DMS 273 treated with DMSO at 0.1 percent for 48 hours (cell line): ENCODE results near the gene MXRA7.
"Not testable (repeated sequence)": the region's sequence is repeated elsewhere in the genome, so short reads cannot be mapped to it uniquely, and the experiment has no call there.

Experiments
- DNase-seq: peaks from one replicate; lab custom pipeline; 2025; lab: John Stamatoyannopoulos, UW

MXRA7 gene

GRCh38 chr17:76735586-76736348 lies 25.0 kb upstream of the MXRA7 start:
- DNase-seq, result no peak

- no peak for DNase-seq
Observed at GRCh38 chr17:76735006-76735405, 24.2 kb upstream of the MXRA7 start.

- DNase-seq, result no peak
Observed at GRCh38 chr17:76734080-76734840, 23.5 kb upstream of the MXRA7 start.

- no peak for DNase-seq
Observed at GRCh38 chr17:76733618-76733957, 22.8 kb upstream of the MXRA7 start.

GRCh38 chr17:76732734-76733617 lies 22.2 kb upstream of the MXRA7 start:
- peak; percentile 30 for DNase-seq

- not testable (repeated sequence) for DNase-seq
Observed at GRCh38 chr17:76731800-76732733, 21.3 kb upstream of the MXRA7 start.

- DNase-seq, result no peak
Observed at GRCh38 chr17:76727745-76728456, 17.1 kb upstream of the MXRA7 start.

- DNase-seq, result no peak
Observed at GRCh38 chr17:76726776-76727718, 16.3 kb upstream of the MXRA7 start, which contains the start of gene METTL23. Gene METTL23, plus strand, starts transcription at chr17:76726839. Its CDS starts 2,872 bp downstream, at chr17:76729711.

GRCh38 chr17:76726231-76726775 lies 15.5 kb upstream of the MXRA7 start, which contains the start of gene JMJD6:
Gene JMJD6, minus strand, starts transcription at chr17:76726606. Its CDS starts 131 bp downstream, at chr17:76726475.
- DNase-seq, result peak; percentile 94

GRCh38 chr17:76725580-76726230 lies 14.9 kb upstream of the MXRA7 start:
- DNase-seq, result no peak

- DNase-seq, result no peak
Observed at GRCh38 chr17:76723812-76724211, 13.0 kb upstream of the MXRA7 start.

GRCh38 chr17:76722977-76723376 lies 12.2 kb upstream of the MXRA7 start:
- not testable (repeated sequence) for DNase-seq

- no peak for DNase-seq
Observed at GRCh38 chr17:76722279-76722678, 11.5 kb upstream of the MXRA7 start.

GRCh38 chr17:76721463-76721862 lies 10.7 kb upstream of the MXRA7 start:
- no peak for DNase-seq

GRCh38 chr17:76720941-76721340 lies 10.2 kb upstream of the MXRA7 start:
- DNase-seq, result no peak

GRCh38 chr17:76720211-76720610 lies 9.4 kb upstream of the MXRA7 start:
- no peak for DNase-seq

- DNase-seq, result no peak
Observed at GRCh38 chr17:76718516-76718915, 7.8 kb upstream of the MXRA7 start.

- DNase-seq, result no peak
Observed at GRCh38 chr17:76716839-76717215, 6.1 kb upstream of the MXRA7 start.
